Measurements from ENCODE around the gene NIPBL. TPM values are rescaled to one million over a fixed set of nuclear protein-coding genes. Genes with fewer than 3 reads are reported as not detected.

Gene NIPBL
- total and polyA plus RNA-seq, 10 of the 15 experiments (the other 5 are each of a cell fraction or from before 2014, with no cell fraction given), result 10.4 to 50.4 (median 20.2) TPM

GRCh38 chr5:36936309-36936708 is 59.7 kb downstream of the NIPBL start (continued):
- TF ChIP-seq E2F4 (IDR thresholded peaks at IDR 0.05; ENCODE audit: low read depth, low read length), result no peak

GRCh38 chr5:36938129-36938528 is 61.6 kb downstream of the NIPBL start:
- H3K27me3 ChIP-seq (replicated peaks in 1 of 2; ENCODE audit: control insufficient read depth in 2 of 2, insufficient read depth in 2 of 2, low read length in 1 of 2), result no peaks in the 10 kb centered on the region
- ChIA-PET RAD21 (ENCODE audit: unreplicated experiment) (no interaction called here), CTCF (no interaction called here), POLR2A (no interaction called here), SMC1A (ENCODE audit: uncharacterized antibody, unreplicated experiment) (interaction anchor here (1.3 kb wide), 1 partner anchor 60 kb away, joined by 3 read pairs; no protein-coding TSS in a partner anchor)
- H4K20me1 ChIP-seq (ENCODE audit: control insufficient read depth, insufficient read depth), result no peaks in the 10 kb centered on the region
- no peak overlapping the region for H3K4me3 ChIP-seq
- no peak overlapping the region for H3K4me2 ChIP-seq (ENCODE audit: control insufficient read depth, insufficient read depth)
- no peak for DNase-seq (ENCODE audit: low read depth, low spot score)
- H3K9me3 ChIP-seq (replicated peaks; ENCODE audit: control insufficient read depth, insufficient read depth, low read length), result no peaks in the 10 kb centered on the region; the same call in 2 of the 3 replicates
- BruUV-seq (replicated peaks), result no TSS peak
- no peaks in the 10 kb centered on the region for H3K4me1 ChIP-seq (ENCODE audit: control insufficient read depth, insufficient read depth, low read length)
- in situ Hi-C loops (cut with MboI), result no loop called here
- 100% methylated on average over 5 of the region's 5 CpGs for WGBS (ENCODE audit: insufficient coverage, insufficient replicate concordance, low lambda C conversion rate, missing lambda C conversion rate)
- H3K27ac ChIP-seq (ENCODE audit: control insufficient read depth, insufficient read depth), result no peak overlapping the region
- no peaks in the 10 kb centered on the region for H3K36me3 ChIP-seq (ENCODE audit: control insufficient read depth in 2 of 2, insufficient read depth in 2 of 2, low read length in 1 of 2)
- intact Hi-C loops (cut with micrococcal nuclease; ENCODE audit: unreplicated experiment), result no loop called here
- peaks cover 77% of the 10 kb centered on the region for H3K79me2 ChIP-seq (ENCODE audit: control insufficient read depth, insufficient read depth, low read length)
- no peak for FAIRE-seq
- TF ChIP-seq, protein P1, sequence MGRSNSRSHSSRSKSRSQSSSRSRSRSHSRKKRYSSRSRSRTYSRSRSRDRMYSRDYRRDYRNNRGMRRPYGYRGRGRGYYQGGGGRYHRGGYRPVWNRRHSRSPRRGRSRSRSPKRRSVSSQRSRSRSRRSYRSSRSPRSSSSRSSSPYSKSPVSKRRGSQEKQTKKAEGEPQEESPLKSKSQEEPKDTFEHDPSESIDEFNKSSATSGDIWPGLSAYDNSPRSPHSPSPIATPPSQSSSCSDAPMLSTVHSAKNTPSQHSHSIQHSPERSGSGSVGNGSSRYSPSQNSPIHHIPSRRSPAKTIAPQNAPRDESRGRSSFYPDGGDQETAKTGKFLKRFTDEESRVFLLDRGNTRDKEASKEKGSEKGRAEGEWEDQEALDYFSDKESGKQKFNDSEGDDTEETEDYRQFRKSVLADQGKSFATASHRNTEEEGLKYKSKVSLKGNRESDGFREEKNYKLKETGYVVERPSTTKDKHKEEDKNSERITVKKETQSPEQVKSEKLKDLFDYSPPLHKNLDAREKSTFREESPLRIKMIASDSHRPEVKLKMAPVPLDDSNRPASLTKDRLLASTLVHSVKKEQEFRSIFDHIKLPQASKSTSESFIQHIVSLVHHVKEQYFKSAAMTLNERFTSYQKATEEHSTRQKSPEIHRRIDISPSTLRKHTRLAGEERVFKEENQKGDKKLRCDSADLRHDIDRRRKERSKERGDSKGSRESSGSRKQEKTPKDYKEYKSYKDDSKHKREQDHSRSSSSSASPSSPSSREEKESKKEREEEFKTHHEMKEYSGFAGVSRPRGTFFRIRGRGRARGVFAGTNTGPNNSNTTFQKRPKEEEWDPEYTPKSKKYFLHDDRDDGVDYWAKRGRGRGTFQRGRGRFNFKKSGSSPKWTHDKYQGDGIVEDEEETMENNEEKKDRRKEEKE (IDR thresholded peaks at IDR 0.05), result no peak
- TF ChIP-seq USF1 (IDR thresholded peaks at IDR 0.05; ENCODE audit: borderline replicate concordance, extremely low read length, insufficient read depth, low read depth, low read length) (no peak), GABPA (IDR thresholded peaks at IDR 0.05; ENCODE audit: low read depth) (no peak), NR2C1 (IDR thresholded peaks at IDR 0.05) (no peak), HCFC1 (IDR thresholded peaks at IDR 0.05; ENCODE audit: low read length) (no peak), POLR2A (IDR thresholded peaks at IDR 0.05; ENCODE audit: low read depth, low read length) (no peak), SMAD5 (IDR thresholded peaks at IDR 0.05; ENCODE audit: low read depth) (no peak), ATF3 (IDR thresholded peaks at IDR 0.05; ENCODE audit: borderline replicate concordance, extremely low read depth, low read depth, low read length) (no peak), NR2F1 (conservative IDR thresholded peaks at IDR 0.05) (no peak), SUZ12 (IDR thresholded peaks at IDR 0.05; ENCODE audit: unreplicated experiment) (no peak), MXI1 (IDR thresholded peaks at IDR 0.05; ENCODE audit: low read depth, low read length) (no peak), WRNIP1 (IDR thresholded peaks at IDR 0.05; ENCODE audit: borderline replicate concordance, low read depth, low read length) (no peak), MLLT1 (IDR thresholded peaks at IDR 0.05) (no peak), E2F4 (IDR thresholded peaks at IDR 0.05; ENCODE audit: low read depth, low read length) (no peak), ZZZ3 (IDR thresholded peaks at IDR 0.05; ENCODE audit: control insufficient read depth, insufficient read length, low read depth) (no peak)
- no peak for ATAC-seq
- no peak overlapping the region for H3K9ac ChIP-seq (ENCODE audit: control insufficient read depth, insufficient read depth, low read length)
- no peak overlapping the region for H2AFZ ChIP-seq (ENCODE audit: control insufficient read depth, low read depth, low read length)
